Trophoblast cell (in vitro differentiated cells and primary cell): ENCODE results near the gene CBFB.

ENCODE experiments used
- DNase-seq, 2 donors: peaks; one replicate each; pipeline ENCODE4 v3.0.0-alpha.2; 2016
- H2AFZ ChIP-seq: 2 replicates; pipeline ENCODE4 v1.6.1; 2013; ENCODE audit warnings: low read length, moderate library complexity, mild to moderate bottlenecking; ENCODE audit not compliant: insufficient read depth, poor library complexity
- H2AK5ac ChIP-seq: 2 replicates; pipeline ENCODE4 v1.6.1; 2013; ENCODE audit warnings: mild to moderate bottlenecking, low read length
- H2BK120ac ChIP-seq: 2 replicates; pipeline ENCODE4 v1.6.1; 2013; ENCODE audit warnings: low read length, mild to moderate bottlenecking, moderate library complexity; ENCODE audit not compliant: insufficient read depth, poor library complexity
- H2BK12ac ChIP-seq: 2 replicates; pipeline ENCODE4 v1.6.1; 2013; ENCODE audit warnings: mild to moderate bottlenecking, low read length, moderate library complexity
- H2BK5ac ChIP-seq: 2 replicates; pipeline ENCODE4 v1.6.1; 2013; ENCODE audit warnings: low read length, low read depth, moderate library complexity, mild to moderate bottlenecking; ENCODE audit not compliant: poor library complexity
- H3K14ac ChIP-seq: 2 replicates; pipeline ENCODE4 v1.6.1; 2013; ENCODE audit warnings: mild to moderate bottlenecking, low read length
- H3K18ac ChIP-seq: 2 replicates; pipeline ENCODE4 v1.6.1; 2013; ENCODE audit warnings: mild to moderate bottlenecking, low read length
- H3K23ac ChIP-seq: 2 replicates; pipeline ENCODE4 v1.6.1; 2013; ENCODE audit warnings: low read length
- H3K27ac ChIP-seq: 2 replicates; pipeline ENCODE4 v1.5.1; 2013; ENCODE audit warnings: low read depth, mild to moderate bottlenecking, inconsistent platforms, low read length, moderate library complexity
- H3K27me3 ChIP-seq: 2 replicates; pipeline ENCODE4 v1.6.1; 2013; ENCODE audit warnings: inconsistent platforms, mild to moderate bottlenecking, low read length, moderate library complexity; ENCODE audit not compliant: insufficient read depth
- H3K36me3 ChIP-seq, 2 experiments: 1 replicate in 1 of 2; 2 replicates in 1 of 2; pipeline ENCODE4 v1.6.1; 2013; ENCODE audit warnings: low read length in 2 of 2, mild to moderate bottlenecking in 2 of 2, moderate library complexity in 1 of 2; ENCODE audit not compliant: insufficient read depth in 2 of 2, control insufficient read depth in 1 of 2
- H3K4ac ChIP-seq: 2 replicates; pipeline ENCODE4 v1.6.1; 2013; ENCODE audit warnings: low read depth, mild to moderate bottlenecking, low read length, moderate library complexity
- H3K4me1 ChIP-seq, 2 experiments: 1 replicate in 1 of 2; 2 replicates in 1 of 2; pipeline ENCODE4 v1.6.1; 2013; ENCODE audit warnings: low read length in 2 of 2, mild to moderate bottlenecking in 2 of 2, moderate library complexity in 1 of 2; ENCODE audit not compliant: insufficient read depth in 2 of 2, control insufficient read depth in 1 of 2
- H3K4me2 ChIP-seq: 2 replicates; pipeline ENCODE4 v1.6.1; 2013; ENCODE audit warnings: inconsistent platforms, mild to moderate bottlenecking, low read length, moderate library complexity
- H3K4me3 ChIP-seq: 2 replicates; pipeline ENCODE4 v1.5.1; 2013; ENCODE audit warnings: mild to moderate bottlenecking, low read depth, low read length, inconsistent platforms
- H3K79me1 ChIP-seq: one replicate; pipeline ENCODE4 v1.6.1; 2013; ENCODE audit warnings: low read length
- H3K79me2 ChIP-seq: 2 replicates; pipeline ENCODE4 v1.6.1; 2013; ENCODE audit warnings: low read length, mild to moderate bottlenecking; ENCODE audit not compliant: control insufficient read depth, insufficient read depth, poor library complexity
- H3K9ac ChIP-seq: 2 replicates; pipeline ENCODE4 v1.6.1; 2013; ENCODE audit warnings: mild to moderate bottlenecking, low read length
- H3K9me3 ChIP-seq: 2 replicates; pipeline ENCODE4 v1.6.1; 2013; ENCODE audit warnings: low read depth, mild to moderate bottlenecking, control low read depth, inconsistent platforms, low read length; ENCODE audit not compliant: insufficient read depth
- H4K12ac ChIP-seq: 2 replicates; pipeline ENCODE4 v1.6.1; 2013; ENCODE audit warnings: low read depth, mild to moderate bottlenecking, low read length, moderate library complexity
- H4K8ac ChIP-seq: 2 replicates; pipeline ENCODE4 v1.6.1; 2013; ENCODE audit warnings: low read depth, mild to moderate bottlenecking, low read length, moderate library complexity
- H4K91ac ChIP-seq: one replicate; pipeline ENCODE4 v1.6.1; 2013; ENCODE audit warnings: low read depth, mild to moderate bottlenecking, low read length, moderate library complexity
- WGBS: extraction: QIAGEN DNeasy Blood & Tissue Kit; methylation state at CpG from one replicate; pipeline ENCODE4 v1.1.7; 2013; ENCODE audit warnings: missing lambda C conversion rate; ENCODE audit not compliant: insufficient read length, insufficient coverage; ENCODE audit errors: extremely low coverage; 5-methylcytosine and 5-hydroxymethylcytosine counted together

The CBFB gene

GRCh38 chr16:67054901-67055300 lies 26.0 kb downstream of the CBFB start:
- no peak overlapping the region for H3K14ac ChIP-seq

GRCh38 chr16:67055712-67056487 lies 27.0 kb downstream of the CBFB start:
- Histone ChIP-seq H2BK12ac (no peak overlapping the region), H3K4me3 (no peak overlapping the region), H3K27ac (no peak overlapping the region), H3K23ac (no peak overlapping the region), H2BK120ac (no peak overlapping the region), H4K8ac (no peak overlapping the region), H4K91ac (no peak overlapping the region), H2AFZ (no peak overlapping the region), H2BK5ac (no peak overlapping the region), H3K18ac (no peak overlapping the region), H3K9ac (no peak overlapping the region), H4K12ac (no peak overlapping the region), H3K4me1 (peaks cover 0 to 2% of the 10 kb centered on the region in 2 experiments), H3K4me2 (no peak overlapping the region), H3K79me2 (peaks cover 2% of the 10 kb centered on the region), H3K36me3 (peaks cover 0 to 2% of the 10 kb centered on the region in 2 experiments), H3K27me3 (no peaks in the 10 kb centered on the region), H3K79me1 (no peaks in the 10 kb centered on the region), H2AK5ac (no peak overlapping the region), H3K4ac (no peak overlapping the region), H3K14ac (no peak overlapping the region), H3K9me3 (no peaks in the 10 kb centered on the region)
- DNase-seq, result peak; percentile 74 to 92
- WGBS, result no CpG with 5 or more reads among the region's 4 CpGs

More at GRCh38 chr16:67054901-67055300, 26.0 kb downstream of the CBFB start:
- no peak for DNase-seq
- Histone ChIP-seq H3K79me2 (peaks cover 2% of the 10 kb centered on the region), H2BK5ac (no peak overlapping the region), H3K4me2 (no peak overlapping the region), H2BK120ac (no peak overlapping the region), H3K27ac (no peak overlapping the region), H4K12ac (no peak overlapping the region), H4K8ac (no peak overlapping the region), H3K4me1 (peaks cover 0 to 2% of the 10 kb centered on the region in 2 experiments), H3K4me3 (no peak overlapping the region), H3K4ac (no peak overlapping the region), H3K9me3 (no peaks in the 10 kb centered on the region), H3K27me3 (no peaks in the 10 kb centered on the region), H3K79me1 (no peaks in the 10 kb centered on the region), H3K9ac (no peak overlapping the region), H2AK5ac (no peak overlapping the region), H3K36me3 (peaks cover 0 to 2% of the 10 kb centered on the region in 2 experiments), H3K18ac (no peak overlapping the region), H4K91ac (no peak overlapping the region), H2AFZ (no peak overlapping the region), H3K23ac (no peak overlapping the region), H2BK12ac (no peak overlapping the region)
- no CpG with 5 or more reads among the region's 2 CpGs for WGBS

GRCh38 chr16:67063008-67063407 lies 34.1 kb downstream of the CBFB start:
- no peaks in the 10 kb centered on the region for H3K79me1 ChIP-seq
- H3K27me3 ChIP-seq, result no peaks in the 10 kb centered on the region
- H3K4me1 ChIP-seq, result no peaks in the 10 kb centered on the region
- peaks cover 7 to 9% of the 10 kb centered on the region in 2 experiments for H3K36me3 ChIP-seq
- no peak overlapping the region for H3K4me2 ChIP-seq
- no peak for DNase-seq
- H4K91ac ChIP-seq, result no peak overlapping the region
- H3K4ac ChIP-seq, result no peak overlapping the region
- no peak overlapping the region for H3K14ac ChIP-seq
- no peak overlapping the region for H3K9ac ChIP-seq
- no CpG with 5 or more reads among the region's 2 CpGs for WGBS
- H3K9me3 ChIP-seq, result no peaks in the 10 kb centered on the region
- no peaks in the 10 kb centered on the region for H3K79me2 ChIP-seq
- no peak overlapping the region for H2AFZ ChIP-seq
- no peak overlapping the region for H2BK12ac ChIP-seq
- no peak overlapping the region for H3K23ac ChIP-seq
- H2AK5ac ChIP-seq, result no peak overlapping the region
- no peak overlapping the region for H4K8ac ChIP-seq
- H2BK120ac ChIP-seq, result no peak overlapping the region
- no peak overlapping the region for H2BK5ac ChIP-seq
- no peak overlapping the region for H4K12ac ChIP-seq
- no peak overlapping the region for H3K4me3 ChIP-seq
- H3K18ac ChIP-seq, result no peak overlapping the region
- H3K27ac ChIP-seq, result no peak overlapping the region

GRCh38 chr16:67068212-67068753 lies 39.3 kb downstream of the CBFB start:
- Histone ChIP-seq H2AK5ac (no peak overlapping the region), H3K4me3 (no peak overlapping the region), H3K18ac (no peak overlapping the region), H3K27me3 (no peaks in the 10 kb centered on the region), H2BK120ac (no peak overlapping the region), H3K79me1 (no peaks in the 10 kb centered on the region), H3K14ac (no peak overlapping the region), H3K23ac (no peak overlapping the region), H3K27ac (no peak overlapping the region), H4K12ac (no peak overlapping the region), H4K91ac (no peak overlapping the region), H4K8ac (no peak overlapping the region), H3K79me2 (no peaks in the 10 kb centered on the region), H3K4me2 (no peak overlapping the region), H2BK12ac (no peak overlapping the region), H3K36me3 (peaks cover 17 to 18% of the 10 kb centered on the region in 2 experiments), H3K9ac (no peak overlapping the region), H2BK5ac (no peak overlapping the region), H3K4ac (no peak overlapping the region), H3K9me3 (no peaks in the 10 kb centered on the region), H2AFZ (no peak overlapping the region), H3K4me1 (no peaks in the 10 kb centered on the region)
- WGBS, result no CpG with 5 or more reads among the region's 2 CpGs
- no peak for DNase-seq
